HT-29 (cell line): Measurements from ENCODE around the gene TCN1. TPM values are rescaled to one million over a fixed set of nuclear protein-coding genes. Genes with fewer than 3 reads are reported as not detected.

Experiments
- DNase-seq: peaks from one replicate; pipeline ENCODE4 v3.0.0-alpha.2; 2015; ENCODE audit warnings: low spot score
- total RNA-seq: library from RNA; depleted of rRNA; stranded (reverse); fragments of >200 nt; shearing (Covaris generic); gene quantifications from 2 replicates; pipeline ENCODE4 v1.2.3, GENCODE V29; 2014; rRNA removed

The TCN1 gene
- total RNA-seq, 1 experiment from 2014 or later = 1.4 TPM

DNA sequence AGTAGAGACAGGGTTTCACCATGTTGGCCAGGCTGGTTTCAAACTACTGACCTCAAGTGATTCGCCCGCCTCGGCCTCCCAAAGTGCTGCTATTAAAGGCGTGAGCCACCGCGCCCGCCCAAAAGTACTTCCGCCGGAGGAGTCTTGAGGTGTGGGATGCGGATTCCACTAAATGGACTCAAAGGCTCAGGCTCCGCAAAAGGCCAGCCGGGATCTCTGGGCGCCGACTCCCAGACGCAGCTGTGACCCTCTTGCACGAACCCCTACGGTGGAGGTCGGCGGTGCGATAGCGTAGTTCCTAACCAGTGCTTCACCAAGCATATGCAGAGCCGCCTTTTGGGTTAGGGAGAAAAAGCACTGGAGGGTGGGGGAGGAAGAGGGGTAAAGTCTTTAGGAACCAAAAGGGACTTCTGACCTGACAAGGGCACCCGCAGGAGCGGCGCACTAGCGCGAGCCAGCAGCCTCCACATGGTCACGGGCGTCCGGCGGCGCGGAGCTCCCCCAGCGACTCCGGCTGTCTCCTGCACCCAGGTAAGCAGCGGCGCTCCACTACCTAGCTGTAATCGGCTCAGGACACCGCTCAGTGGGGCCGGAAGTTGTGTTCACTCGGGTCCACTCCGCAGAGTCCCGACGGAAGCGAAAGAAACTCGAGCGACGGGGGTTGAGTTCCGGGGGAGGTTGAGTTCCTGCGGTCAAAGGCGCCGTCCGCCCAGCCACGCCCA, 55.9 kb downstream of the TCN1 start, which contains the start of gene MRPL16:
Gene MRPL16, minus strand, starts transcription at position 590 of the 722 bp plus-strand sequence. Its CDS starts 120 bp downstream, at position 470.
- peak; percentile 96 for DNase-seq

DNA sequence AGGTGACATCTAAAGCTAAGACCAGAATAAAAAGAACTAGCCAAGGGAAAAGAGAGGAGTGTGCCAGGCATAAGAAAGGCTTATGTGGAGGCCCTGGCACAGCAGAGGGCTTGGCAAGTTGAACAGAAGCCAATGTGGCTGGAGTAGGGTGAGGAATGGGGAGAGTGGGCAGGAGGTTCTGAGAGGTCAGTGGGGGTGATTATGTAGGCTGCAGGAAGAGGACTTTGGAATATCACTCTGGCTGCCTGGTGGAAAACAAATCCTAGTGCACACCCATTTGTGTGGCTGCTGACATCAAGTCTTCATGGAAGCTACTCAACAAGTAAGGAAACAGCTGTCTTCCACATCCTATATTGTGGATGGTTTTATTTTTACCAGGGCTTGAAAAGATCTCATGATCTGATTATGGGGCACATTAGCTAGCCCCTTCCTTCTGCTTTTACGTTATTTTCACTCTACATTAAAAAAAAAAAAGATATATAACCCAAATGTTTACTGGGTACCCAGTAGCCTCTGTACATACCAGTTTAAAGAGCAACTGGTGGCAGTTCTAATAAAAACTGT, 59.2 kb downstream of the TCN1 start:
- DNase-seq = no peak

DNA sequence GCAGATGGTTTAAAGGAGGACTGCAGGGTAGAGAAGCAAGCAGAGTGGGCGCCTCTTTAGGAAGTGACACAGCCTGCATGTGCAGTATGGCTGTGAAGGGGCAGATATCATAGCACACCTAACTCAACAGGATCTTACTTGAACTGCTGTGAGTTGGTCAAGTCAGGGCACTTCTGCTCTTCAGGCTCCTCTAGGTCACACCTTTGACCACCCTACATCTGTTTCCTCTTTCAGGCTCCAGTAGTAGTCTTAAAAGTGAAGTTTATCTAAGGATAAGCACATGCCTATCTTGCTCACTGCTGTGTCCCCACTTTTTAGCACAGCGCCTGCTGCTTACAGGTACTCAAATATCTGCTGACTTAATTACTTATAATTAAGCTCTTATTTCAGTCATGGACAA, 62.2 kb downstream of the TCN1 start:
- no peak for DNase-seq

Other genes with a start within 250 kb of the TCN1 start
- 14.6 and 15.6 TPM in 2 replicates for gene PATL1, start 197.4 kb downstream of the TCN1 start, total RNA-seq
- gene OR10V1, start 152.6 kb downstream of the TCN1 start, total RNA-seq = not detected in 2 replicates
- gene STX3, start 111.1 kb downstream of the TCN1 start, total RNA-seq = 80.6 and 86.5 TPM in 2 replicates
- 94.0 and 100 TPM in 2 replicates for gene MRPL16, start 55.7 kb downstream of the TCN1 start, total RNA-seq
- not detected in 2 replicates for gene CBLIF, start 21.0 kb downstream of the TCN1 start, total RNA-seq
- gene OOSP3, start 12.3 kb upstream of the TCN1 start, total RNA-seq = not detected in 2 replicates
- gene OOSP1, start 71.9 kb upstream of the TCN1 start, total RNA-seq = not detected in 2 replicates
- gene OOSP4A, start 97.5 kb upstream of the TCN1 start, total RNA-seq = not detected in 2 replicates
- not detected in 2 replicates for gene OOSP4B, start 150.7 kb upstream of the TCN1 start, total RNA-seq
- gene OOSP2, start 173.9 kb upstream of the TCN1 start, total RNA-seq = not detected in 2 replicates
- not detected in 2 replicates for gene MS4A3, start 190.2 kb upstream of the TCN1 start, total RNA-seq
- gene MS4A2, start 222.2 kb upstream of the TCN1 start, total RNA-seq = not detected in 2 replicates